Measurements from ENCODE around the gene WDFY1. TPM values are rescaled to one million over a fixed set of nuclear protein-coding genes. Genes with fewer than 3 reads are reported as not detected.

Gene WDFY1
- total RNA-seq, 1 donor from 2014 or later = 45.5 TPM

GRCh38 chr2:223920109-223920508 lies 25.0 kb downstream of the WDFY1 start:
- intact Hi-C loops (cut with DNase I) = no loop called here
- TF ChIP-seq, protein P1, sequence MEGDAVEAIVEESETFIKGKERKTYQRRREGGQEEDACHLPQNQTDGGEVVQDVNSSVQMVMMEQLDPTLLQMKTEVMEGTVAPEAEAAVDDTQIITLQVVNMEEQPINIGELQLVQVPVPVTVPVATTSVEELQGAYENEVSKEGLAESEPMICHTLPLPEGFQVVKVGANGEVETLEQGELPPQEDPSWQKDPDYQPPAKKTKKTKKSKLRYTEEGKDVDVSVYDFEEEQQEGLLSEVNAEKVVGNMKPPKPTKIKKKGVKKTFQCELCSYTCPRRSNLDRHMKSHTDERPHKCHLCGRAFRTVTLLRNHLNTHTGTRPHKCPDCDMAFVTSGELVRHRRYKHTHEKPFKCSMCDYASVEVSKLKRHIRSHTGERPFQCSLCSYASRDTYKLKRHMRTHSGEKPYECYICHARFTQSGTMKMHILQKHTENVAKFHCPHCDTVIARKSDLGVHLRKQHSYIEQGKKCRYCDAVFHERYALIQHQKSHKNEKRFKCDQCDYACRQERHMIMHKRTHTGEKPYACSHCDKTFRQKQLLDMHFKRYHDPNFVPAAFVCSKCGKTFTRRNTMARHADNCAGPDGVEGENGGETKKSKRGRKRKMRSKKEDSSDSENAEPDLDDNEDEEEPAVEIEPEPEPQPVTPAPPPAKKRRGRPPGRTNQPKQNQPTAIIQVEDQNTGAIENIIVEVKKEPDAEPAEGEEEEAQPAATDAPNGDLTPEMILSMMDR (IDR thresholded peaks at IDR 0.05) = no peak

GRCh38 chr2:223918671-223919134 lies 26.4 kb downstream of the WDFY1 start:
- intact Hi-C loops (cut with DNase I) = no loop called here
- Histone ChIP-seq H3K4me3 (no peak overlapping the region), H3K9me3 (no peaks in the 10 kb centered on the region), H3K27me3 (ENCODE audit: low read depth) (no peaks in the 10 kb centered on the region), H3K4me1 (peaks cover 28% of the 10 kb centered on the region), H3K36me3 (peaks cover 28% of the 10 kb centered on the region), H3K27ac (no peak overlapping the region)
- ATAC-seq (peak; percentile 59 to 76), DNase-seq (peak; percentile 60)
- TF ChIP-seq, protein P1 (IDR thresholded peaks at IDR 0.05) = no peak

More at GRCh38 chr2:223920109-223920508, 25.0 kb downstream of the WDFY1 start:
- DNase-seq (no peak), ATAC-seq (peak in 1 of 2 donors; percentile 42)
- Histone ChIP-seq H3K36me3 (peaks cover 23% of the 10 kb centered on the region), H3K4me3 (no peak overlapping the region), H3K4me1 (peaks cover 23% of the 10 kb centered on the region), H3K9me3 (no peaks in the 10 kb centered on the region), H3K27ac (no peak overlapping the region), H3K27me3 (ENCODE audit: low read depth) (no peaks in the 10 kb centered on the region)

- ATAC-seq (no peak), DNase-seq (no peak)
- intact Hi-C loops (cut with DNase I) = no loop called here
- Histone ChIP-seq H3K4me1 (peaks cover 28% of the 10 kb centered on the region), H3K9me3 (no peaks in the 10 kb centered on the region), H3K36me3 (peaks cover 41% of the 10 kb centered on the region), H3K4me3 (no peak overlapping the region), H3K27ac (no peak overlapping the region), H3K27me3 (ENCODE audit: low read depth) (no peaks in the 10 kb centered on the region)
- TF ChIP-seq, protein P1 (IDR thresholded peaks at IDR 0.05) = no peak
These were observed 28.8 kb downstream of the WDFY1 start for GRCh38 chr2:223916181-223916920.

- no peak for ATAC-seq
- TF ChIP-seq, protein P1 (IDR thresholded peaks at IDR 0.05) = no peak
- DNase-seq = no peak
- Histone ChIP-seq H3K9me3 (no peaks in the 10 kb centered on the region), H3K4me1 (peaks cover 30% of the 10 kb centered on the region), H3K27me3 (ENCODE audit: low read depth) (no peaks in the 10 kb centered on the region), H3K4me3 (no peak overlapping the region), H3K36me3 (peaks cover 41% of the 10 kb centered on the region), H3K27ac (no peak overlapping the region)
- intact Hi-C loops (cut with DNase I) = no loop called here
These were observed 30.1 kb downstream of the WDFY1 start for GRCh38 chr2:223915071-223915470.

- ATAC-seq = no peak
- TF ChIP-seq, protein P1 (IDR thresholded peaks at IDR 0.05) = no peak
- peaks cover 30% of the 10 kb centered on the region for H3K4me1 ChIP-seq
These were observed 30.8 kb downstream of the WDFY1 start for GRCh38 chr2:223914324-223914723.

More at GRCh38 chr2:223914324-223914723, 30.8 kb downstream of the WDFY1 start:
- intact Hi-C loops (cut with DNase I) = no loop called here
- no peak for DNase-seq
- no peak overlapping the region for H3K4me3 ChIP-seq
- no peaks in the 10 kb centered on the region for H3K9me3 ChIP-seq
- no peaks in the 10 kb centered on the region for H3K27me3 ChIP-seq (ENCODE audit: low read depth)
- H3K27ac ChIP-seq = no peak overlapping the region
- H3K36me3 ChIP-seq = peaks cover 41% of the 10 kb centered on the region
